Naive B cell (primary cell): Measurements from ENCODE around the gene TMEM201. TPM values are rescaled to one million over a fixed set of nuclear protein-coding genes. Genes with fewer than 3 reads are reported as not detected.
"Not testable (repeated sequence)": the region's sequence is repeated elsewhere in the genome, so short reads cannot be mapped to it uniquely, and the experiment has no call there.

Experiments used
- ATAC-seq, 2 donors: fragments of 150-1000 bp; cut with Tn5 transposase; 2 replicates each; pipeline ENCODE4 v1.10.0; 2021; ENCODE audit warnings: low read depth in 2 of 2, mild to moderate bottlenecking in 2 of 2, moderate library complexity in 2 of 2
- DNase-seq: peaks from one replicate; pipeline ENCODE4 v3.0.0; 2022
- H3K27ac Mint-ChIP-seq, 6 donors: one replicate each; pipeline ENCODE4 v1.8.0; 2020 to 2022; ENCODE audit warnings: mild to moderate bottlenecking in 6 of 6, mixed read lengths in 6 of 6, moderate library complexity in 5 of 6, inconsistent platforms in 2 of 6
- H3K27me3 Mint-ChIP-seq, 3 donors: one replicate each; pipeline ENCODE4 v1.8.0; 2021 to 2022; ENCODE audit warnings: mixed read lengths in 3 of 3, mild to moderate bottlenecking in 1 of 3
- H3K36me3 Mint-ChIP-seq, 2 donors: one replicate each; pipeline ENCODE4 v1.8.0; 2020 to 2022; ENCODE audit warnings: mixed read lengths in 2 of 2, inconsistent platforms in 1 of 2, mild to moderate bottlenecking in 1 of 2
- H3K4me1 Mint-ChIP-seq, 3 donors: one replicate each; pipeline ENCODE4 v1.8.0; 2020 to 2022; ENCODE audit warnings: mixed read lengths in 3 of 3, inconsistent platforms in 1 of 3, mild to moderate bottlenecking in 1 of 3, moderate library complexity in 1 of 3
- H3K4me3 Mint-ChIP-seq, 8 donors: one replicate each; pipeline ENCODE4 v1.8.0; 2020 to 2022; ENCODE audit warnings: mild to moderate bottlenecking in 8 of 8, mixed read lengths in 8 of 8, moderate library complexity in 8 of 8, inconsistent platforms in 2 of 8
- H3K9me3 Mint-ChIP-seq, 7 donors: one replicate each; pipeline ENCODE4 v1.8.0; 2020 to 2022; ENCODE audit warnings: mixed read lengths in 7 of 7, mild to moderate bottlenecking in 5 of 7, inconsistent platforms in 2 of 7, moderate library complexity in 1 of 7
- polyA plus RNA-seq, 6 donors: library from polyadenylated mRNA; unstranded; fragments of 300-500 nt; fragmentation: Illumina TruSeq; gene quantifications; one replicate each; pipeline ENCODE4 v1.2.3, GENCODE V29; 2021; ENCODE audit warnings: low read depth in 6 of 6

Gene TMEM201
- polyA plus RNA-seq, 6 donors from 2014 or later, result 0.89 to 3.5 (median 1.2) TPM

- H3K4me3 Mint-ChIP-seq, result peak overlapping the region in 1 of 8 donors; percentile 33
- peaks cover 0 to 10% (median 8%) of the 10 kb centered on the region in 3 donors for H3K4me1 Mint-ChIP-seq
- H3K27me3 Mint-ChIP-seq, result no peaks in the 10 kb centered on the region
- H3K36me3 Mint-ChIP-seq, result peaks cover 12 to 27% of the 10 kb centered on the region in 2 donors
- ATAC-seq, result no peak
- H3K9me3 Mint-ChIP-seq, result no peaks in the 10 kb centered on the region
- H3K27ac Mint-ChIP-seq, result peak overlapping the region in 1 of 6 donors; percentile 31
- DNase-seq, result no peak
These were observed 29.0 kb upstream of the TMEM201 start for GRCh38 chr1:9559673-9560072.

DNA sequence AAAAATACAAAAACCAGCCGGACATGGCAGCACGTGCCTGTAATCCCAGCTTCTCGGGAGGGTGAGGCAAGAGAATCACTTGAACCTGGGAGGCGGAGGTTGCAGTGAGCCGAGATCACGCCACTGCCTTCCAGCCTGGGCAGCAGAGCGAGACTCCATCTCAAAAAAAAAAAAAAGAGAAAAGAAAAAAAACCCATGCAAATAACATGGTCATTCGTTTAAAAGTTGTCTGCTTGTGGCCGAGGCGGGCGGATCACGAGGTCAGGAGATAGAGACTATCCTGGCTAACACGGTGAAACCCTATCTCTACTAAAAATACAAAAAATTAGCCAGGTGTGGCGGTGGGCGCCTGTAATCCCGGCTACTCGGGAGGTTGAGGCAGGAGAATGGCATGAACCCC is 28.6 kb upstream of the TMEM201 start:
- H3K4me1 Mint-ChIP-seq, H3K4me3 Mint-ChIP-seq, H3K9me3 Mint-ChIP-seq, DNase-seq, ATAC-seq, H3K27me3 Mint-ChIP-seq: not testable (repeated sequence)
- H3K36me3 Mint-ChIP-seq, result peaks cover 12 to 26% of the 10 kb centered on the region in 2 donors
- peak overlapping the region in 2 of 6 donors; percentile 31 to 44 for H3K27ac Mint-ChIP-seq

DNA sequence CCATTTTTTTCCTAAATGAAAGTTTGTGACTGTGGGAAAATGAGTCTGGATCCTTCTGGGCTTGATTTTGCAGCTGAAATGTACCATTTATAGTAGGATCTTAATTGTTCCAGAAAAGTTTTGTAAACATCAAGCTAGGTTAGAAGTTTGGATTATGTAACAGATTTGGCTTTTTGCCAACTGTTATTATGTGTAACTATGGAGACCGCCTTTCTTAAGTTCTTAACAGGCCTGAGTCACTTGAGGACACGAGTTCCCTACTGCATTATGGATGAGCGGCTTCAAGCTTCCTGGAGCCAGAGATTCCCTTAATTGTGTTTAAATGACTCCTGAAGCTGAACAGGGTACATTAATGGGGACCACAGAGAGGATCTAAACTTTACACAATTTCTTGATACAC is 27.3 kb upstream of the TMEM201 start:
- Mint-ChIP-seq H3K27me3 (no peaks in the 10 kb centered on the region), H3K27ac (peak overlapping the region in 1 of 6 donors; percentile 43), H3K4me1 (peaks cover 0 to 8% (median 7%) of the 10 kb centered on the region in 3 donors), H3K4me3 (no peak overlapping the region), H3K36me3 (peaks cover 9 to 13% of the 10 kb centered on the region in 2 donors), H3K9me3 (no peaks in the 10 kb centered on the region)
- ATAC-seq, result no peak
- no peak for DNase-seq

DNA sequence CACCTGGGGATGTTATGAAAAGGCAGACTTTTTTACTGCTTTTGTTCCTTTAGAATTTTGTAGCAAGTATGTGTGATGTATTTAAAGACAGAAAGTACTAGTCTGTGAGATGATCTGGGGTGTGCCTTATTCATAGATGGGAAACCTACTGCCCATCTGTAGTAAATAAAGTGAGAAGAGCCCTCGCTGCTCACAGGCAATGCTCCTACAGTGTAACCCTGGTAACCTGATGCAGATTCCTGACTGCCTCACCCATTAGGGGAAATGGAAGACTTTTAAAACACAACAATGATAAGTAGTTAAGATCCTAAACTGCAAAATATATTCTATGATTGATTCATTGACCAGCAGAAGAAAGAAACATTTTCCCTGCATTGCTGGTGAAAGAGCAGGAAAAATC is 19.4 kb upstream of the TMEM201 start:
- ATAC-seq, result no peak
- DNase-seq, result no peak
- H3K4me3 Mint-ChIP-seq, result no peak overlapping the region
- peaks cover 0 to 14% (median 6%) of the 10 kb centered on the region in 3 donors for H3K4me1 Mint-ChIP-seq
- no peaks in the 10 kb centered on the region for H3K9me3 Mint-ChIP-seq
- H3K27ac Mint-ChIP-seq, result peak overlapping the region in 1 of 6 donors; percentile 28
- peaks cover 0 to 4% of the 10 kb centered on the region in 2 donors for H3K36me3 Mint-ChIP-seq
- no peaks in the 10 kb centered on the region for H3K27me3 Mint-ChIP-seq

DNA sequence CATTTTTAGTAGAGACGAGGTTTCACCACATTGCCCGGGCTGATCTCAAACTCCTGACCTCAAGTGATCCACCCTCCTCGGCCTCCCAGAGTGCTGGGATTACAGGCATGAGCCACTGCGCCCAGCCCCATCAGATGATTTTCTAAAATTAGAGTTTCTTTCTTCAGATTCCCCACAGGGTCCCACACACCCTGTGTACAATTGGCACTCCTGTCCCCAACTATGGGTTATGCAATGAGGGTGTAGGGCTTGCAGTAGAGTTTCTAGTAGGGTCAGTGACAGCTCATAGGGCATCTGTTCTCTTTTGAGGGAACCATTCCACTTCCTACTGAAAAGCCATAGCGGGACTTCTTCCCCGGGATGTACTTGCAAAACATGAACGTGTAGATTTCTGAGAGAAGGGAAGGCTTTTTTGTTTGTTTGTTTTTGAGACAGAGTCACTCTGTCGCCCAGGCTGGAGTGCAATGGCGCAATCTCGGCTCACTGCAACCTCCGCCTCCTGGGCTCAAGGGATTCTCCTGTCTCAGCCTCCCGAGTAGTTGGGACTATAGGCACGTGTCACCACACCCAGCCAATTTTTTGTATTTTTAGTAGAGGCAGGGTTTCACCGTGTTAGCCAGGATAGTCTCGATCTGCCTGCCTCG is 17.7 kb upstream of the TMEM201 start:
- H3K36me3 Mint-ChIP-seq, H3K27me3 Mint-ChIP-seq, ATAC-seq, H3K9me3 Mint-ChIP-seq, DNase-seq, H3K4me3 Mint-ChIP-seq: not testable (repeated sequence)
- peaks cover 0 to 14% (median 6%) of the 10 kb centered on the region in 3 donors for H3K4me1 Mint-ChIP-seq
- H3K27ac Mint-ChIP-seq, result peak overlapping the region in 1 of 6 donors; percentile 37

- no peak for ATAC-seq
- Mint-ChIP-seq H3K4me1 (peaks cover 4 to 9% (median 7%) of the 10 kb centered on the region in 3 donors), H3K4me3 (peak overlapping the region in 2 of 8 donors; percentile 7 to 15)
These were observed 15.0 kb upstream of the TMEM201 start for GRCh38 chr1:9573723-9574122.

GRCh38 chr1:9575486-9575885 is 13.2 kb upstream of the TMEM201 start:
- Mint-ChIP-seq H3K27me3 (no peaks in the 10 kb centered on the region), H3K4me1 (peaks cover 2 to 5% (median 4%) of the 10 kb centered on the region in 3 donors), H3K36me3 (peaks cover 0 to 5% of the 10 kb centered on the region in 2 donors), H3K27ac (no peak overlapping the region), H3K4me3 (no peak overlapping the region), H3K9me3 (no peaks in the 10 kb centered on the region)
- ATAC-seq (no peak), DNase-seq (no peak)

More at GRCh38 chr1:9573723-9574122, 15.0 kb upstream of the TMEM201 start:
- Mint-ChIP-seq H3K36me3 (peaks cover 0 to 9% of the 10 kb centered on the region in 2 donors), H3K27ac (peak overlapping the region in 2 of 6 donors; percentile 11 to 65), H3K27me3 (no peaks in the 10 kb centered on the region), H3K9me3 (no peaks in the 10 kb centered on the region)
- no peak for DNase-seq

DNA sequence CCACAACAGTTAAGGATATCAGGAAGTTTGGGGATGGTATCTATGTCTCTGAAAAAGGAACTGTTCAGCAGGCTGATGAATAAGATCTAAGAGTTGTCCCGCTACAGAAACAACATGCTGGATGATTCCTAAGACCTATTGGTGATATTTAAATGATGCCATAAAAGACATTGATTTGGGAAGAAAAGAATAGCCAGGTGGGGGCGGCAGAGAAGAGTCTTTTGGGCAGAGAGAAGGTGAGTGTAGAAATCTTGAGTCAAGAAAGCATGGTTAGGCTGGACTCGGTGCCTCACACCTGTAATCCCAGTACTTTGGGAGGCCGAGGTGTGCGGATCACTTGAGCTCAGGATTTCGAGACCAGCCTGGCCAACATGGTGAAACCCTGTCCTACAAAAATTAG is 11.8 kb upstream of the TMEM201 start:
- H3K36me3 Mint-ChIP-seq, result peaks cover 0 to 8% of the 10 kb centered on the region in 2 donors

GRCh38 chr1:9577423-9577822 is 11.3 kb upstream of the TMEM201 start:
- DNase-seq (no peak), ATAC-seq (no peak)
- Mint-ChIP-seq H3K4me3 (no peak overlapping the region), H3K4me1 (peaks cover 2 to 5% (median 4%) of the 10 kb centered on the region in 3 donors), H3K27ac (peak overlapping the region in 2 of 6 donors; percentile 61 to 74), H3K27me3 (no peaks in the 10 kb centered on the region), H3K36me3 (peaks cover 0 to 8% of the 10 kb centered on the region in 2 donors), H3K9me3 (no peaks in the 10 kb centered on the region)

More for the DNA sequence above, 11.8 kb upstream of the TMEM201 start:
- H3K27me3 Mint-ChIP-seq, result no peaks in the 10 kb centered on the region
- H3K4me3 Mint-ChIP-seq, result no peak overlapping the region
- H3K4me1 Mint-ChIP-seq, result peaks cover 2 to 5% (median 4%) of the 10 kb centered on the region in 3 donors
- no peak overlapping the region for H3K27ac Mint-ChIP-seq
- no peaks in the 10 kb centered on the region for H3K9me3 Mint-ChIP-seq
- DNase-seq (no peak), ATAC-seq (no peak)

GRCh38 chr1:9580942-9581341 is 7.8 kb upstream of the TMEM201 start:
- peak overlapping the region in 3 of 6 donors; percentile 6 to 84 (median 24) for H3K27ac Mint-ChIP-seq
- no peaks in the 10 kb centered on the region for H3K27me3 Mint-ChIP-seq
- ATAC-seq (no peak), DNase-seq (no peak)
- H3K36me3 Mint-ChIP-seq, result peaks cover 0 to 9% of the 10 kb centered on the region in 2 donors
- peak overlapping the region in 1 of 8 donors; percentile 58 for H3K4me3 Mint-ChIP-seq
- no peaks in the 10 kb centered on the region for H3K9me3 Mint-ChIP-seq
- H3K4me1 Mint-ChIP-seq, result peaks cover 2 to 5% (median 4%) of the 10 kb centered on the region in 3 donors

DNA sequence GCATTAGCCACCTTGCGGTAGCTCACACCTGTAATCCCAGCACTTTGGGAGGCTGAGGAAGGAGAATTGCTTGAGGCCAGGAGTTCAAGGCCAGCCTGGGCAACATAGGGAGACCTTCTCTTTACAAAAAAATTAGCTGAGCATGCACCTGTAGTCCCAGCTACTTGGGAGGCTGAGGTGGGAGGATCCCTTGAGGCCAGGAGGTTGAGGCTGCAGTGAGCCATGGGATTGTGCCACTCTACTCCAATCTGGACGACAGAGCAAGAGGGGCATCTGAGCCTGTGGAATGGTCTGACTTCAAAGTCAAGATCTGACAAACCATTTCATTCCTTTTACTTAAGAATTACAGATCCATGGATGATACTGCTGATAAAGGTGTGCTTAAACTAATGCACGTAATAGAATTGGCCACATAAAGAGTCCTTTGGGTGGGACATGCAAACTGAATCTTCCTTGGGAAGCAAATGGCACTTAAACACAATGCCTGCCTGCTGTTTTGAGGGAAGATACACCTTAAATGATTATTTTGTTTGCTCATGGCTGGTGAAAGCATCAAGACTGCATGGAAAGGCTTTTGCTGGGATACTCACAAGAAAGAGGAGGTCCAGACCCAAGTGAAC is 2.5 kb upstream of the TMEM201 start:
- H3K4me1 Mint-ChIP-seq, result peaks cover 17 to 29% (median 27%) of the 10 kb centered on the region in 3 donors
- H3K36me3 Mint-ChIP-seq, result peaks cover 0 to 4% of the 10 kb centered on the region in 2 donors
- H3K9me3 Mint-ChIP-seq, result no peaks in the 10 kb centered on the region
- ATAC-seq (no peak), DNase-seq (no peak)
- no peak overlapping the region for H3K4me3 Mint-ChIP-seq
- H3K27ac Mint-ChIP-seq, result no peak overlapping the region
- H3K27me3 Mint-ChIP-seq, result no peaks in the 10 kb centered on the region

- ATAC-seq, result peak; percentile 20 to 25
- Mint-ChIP-seq H3K27me3 (no peaks in the 10 kb centered on the region), H3K36me3 (no peaks in the 10 kb centered on the region), H3K27ac (peak overlapping the region in 5 of 6 donors; percentile 56 to 93 (median 59)), H3K9me3 (no peaks in the 10 kb centered on the region), H3K4me1 (peaks cover 32 to 55% (median 47%) of the 10 kb centered on the region in 3 donors), H3K4me3 (peak overlapping the region; percentile 78 to 94 (median 90))
- DNase-seq, result peak; percentile 29
These were observed 520 bp downstream of the TMEM201 start for GRCh38 chr1:9589144-9589718.

DNA sequence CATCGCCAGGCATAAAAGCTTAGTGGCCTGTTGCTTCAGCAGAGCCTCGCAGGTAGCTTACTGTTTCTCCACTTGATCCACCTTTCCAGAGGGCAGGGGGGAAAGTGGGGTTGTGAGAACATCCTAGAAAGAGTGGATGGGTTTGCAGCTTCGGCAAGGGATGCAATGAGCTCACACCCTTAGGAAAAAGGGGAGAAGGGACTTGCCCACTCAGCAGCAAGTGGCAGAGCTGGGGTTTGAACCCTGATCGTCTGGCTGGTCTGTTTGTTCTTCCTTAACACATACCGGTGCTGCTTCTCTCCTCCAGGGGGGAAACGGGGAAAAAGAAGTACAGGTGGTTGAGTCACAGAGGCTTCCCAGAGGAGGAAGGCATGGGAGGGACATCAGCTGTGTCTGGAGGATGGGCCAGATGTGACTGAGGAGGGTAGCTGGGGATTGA is 1.0 kb downstream of the TMEM201 start:
- Mint-ChIP-seq H3K27ac (peak overlapping the region in 3 of 6 donors; percentile 59 to 93 (median 64)), H3K36me3 (no peaks in the 10 kb centered on the region), H3K4me1 (peaks cover 32 to 55% (median 47%) of the 10 kb centered on the region in 3 donors), H3K9me3 (no peaks in the 10 kb centered on the region), H3K4me3 (peak overlapping the region; percentile 78 to 94 (median 90)), H3K27me3 (no peaks in the 10 kb centered on the region)
- DNase-seq (no peak), ATAC-seq (no peak)
